Measurements from ENCODE around the gene HBEGF.

The HBEGF gene

GRCh38 chr5:140321796-140322195, 24.6 kb downstream of the HBEGF start:
- Histone ChIP-seq H3K4me3 (ENCODE audit: low read depth, low read length) (no peak overlapping the region), H3K27me3 (ENCODE audit: control insufficient read depth, insufficient read depth, low read length) (no peaks in the 10 kb centered on the region), H3K4me1 (ENCODE audit: control insufficient read depth, insufficient read depth, low read length) (0 out of 2 replicates have a peak, but pooled peaks cover 2% of the 10 kb centered on the region), H3K27ac (ENCODE audit: low read depth, low read length) (no peak overlapping the region), H3K9me3 (ENCODE audit: control insufficient read depth, insufficient read depth, low read length) (no peaks in the 10 kb centered on the region), H3K36me3 (ENCODE audit: control insufficient read depth, insufficient read depth, low read length) (no peaks in the 10 kb centered on the region), H3K9ac (ENCODE audit: low read depth, low read length) (no peak overlapping the region)

- H3K27me3 ChIP-seq (ENCODE audit: control insufficient read depth, insufficient read depth, low read length), result no peaks in the 10 kb centered on the region
These were observed 26.6 kb downstream of the HBEGF start for GRCh38 chr5:140319833-140320232.

GRCh38 chr5:140318792-140319191, 27.6 kb downstream of the HBEGF start:
- H3K27ac ChIP-seq (ENCODE audit: low read depth, low read length), result no peak overlapping the region
- no peak overlapping the region for H3K4me3 ChIP-seq (ENCODE audit: low read depth, low read length)
- no peaks in the 10 kb centered on the region for H3K27me3 ChIP-seq (ENCODE audit: control insufficient read depth, insufficient read depth, low read length)
- H3K9ac ChIP-seq (ENCODE audit: low read depth, low read length), result no peak overlapping the region
- no peaks in the 10 kb centered on the region for H3K9me3 ChIP-seq (ENCODE audit: control insufficient read depth, insufficient read depth, low read length)
- no peaks in the 10 kb centered on the region for H3K36me3 ChIP-seq (ENCODE audit: control insufficient read depth, insufficient read depth, low read length)
- H3K4me1 ChIP-seq (ENCODE audit: control insufficient read depth, insufficient read depth, low read length), result 0 out of 2 replicates have a peak, but pooled peaks cover 2% of the 10 kb centered on the region

More at GRCh38 chr5:140319833-140320232, 26.6 kb downstream of the HBEGF start:
- H3K36me3 ChIP-seq (ENCODE audit: control insufficient read depth, insufficient read depth, low read length), result no peaks in the 10 kb centered on the region
- H3K4me3 ChIP-seq (ENCODE audit: low read depth, low read length), result no peak overlapping the region
- H3K9ac ChIP-seq (ENCODE audit: low read depth, low read length), result no peak overlapping the region
- H3K27ac ChIP-seq (ENCODE audit: low read depth, low read length), result no peak overlapping the region
- no peaks in the 10 kb centered on the region for H3K9me3 ChIP-seq (ENCODE audit: control insufficient read depth, insufficient read depth, low read length)
- 0 out of 2 replicates have a peak, but pooled peaks cover 2% of the 10 kb centered on the region for H3K4me1 ChIP-seq (ENCODE audit: control insufficient read depth, insufficient read depth, low read length)

GRCh38 chr5:140317859-140318258, 28.5 kb downstream of the HBEGF start:
- no peak overlapping the region for H3K27ac ChIP-seq (ENCODE audit: low read depth, low read length)
- no peaks in the 10 kb centered on the region for H3K36me3 ChIP-seq (ENCODE audit: control insufficient read depth, insufficient read depth, low read length)
- H3K4me1 ChIP-seq (ENCODE audit: control insufficient read depth, insufficient read depth, low read length), result no peaks in the 10 kb centered on the region
- no peaks in the 10 kb centered on the region for H3K9me3 ChIP-seq (ENCODE audit: control insufficient read depth, insufficient read depth, low read length)
- H3K4me3 ChIP-seq (ENCODE audit: low read depth, low read length), result no peak overlapping the region
- H3K9ac ChIP-seq (ENCODE audit: low read depth, low read length), result no peak overlapping the region
- H3K27me3 ChIP-seq (ENCODE audit: control insufficient read depth, insufficient read depth, low read length), result no peaks in the 10 kb centered on the region

GRCh38 chr5:140312791-140313189, 33.6 kb downstream of the HBEGF start:
- H3K36me3 ChIP-seq (ENCODE audit: control insufficient read depth, insufficient read depth, low read length), result no peaks in the 10 kb centered on the region
- H3K27me3 ChIP-seq (ENCODE audit: control insufficient read depth, insufficient read depth, low read length), result no peaks in the 10 kb centered on the region
- no peak overlapping the region for H3K27ac ChIP-seq (ENCODE audit: low read depth, low read length)
- no peaks in the 10 kb centered on the region for H3K9me3 ChIP-seq (ENCODE audit: control insufficient read depth, insufficient read depth, low read length)
- H3K9ac ChIP-seq (ENCODE audit: low read depth, low read length), result no peak overlapping the region
- peaks cover 11% of the 10 kb centered on the region; the same call in 1 of the 2 replicates for H3K4me1 ChIP-seq (ENCODE audit: control insufficient read depth, insufficient read depth, low read length)
- no peak overlapping the region for H3K4me3 ChIP-seq (ENCODE audit: low read depth, low read length)

- Histone ChIP-seq H3K4me3 (ENCODE audit: low read depth, low read length) (no peak overlapping the region), H3K27ac (ENCODE audit: low read depth, low read length) (peak overlapping the region; percentile 72), H3K36me3 (ENCODE audit: control insufficient read depth, insufficient read depth, low read length) (no peaks in the 10 kb centered on the region), H3K9me3 (ENCODE audit: control insufficient read depth, insufficient read depth, low read length) (no peaks in the 10 kb centered on the region), H3K4me1 (ENCODE audit: control insufficient read depth, insufficient read depth, low read length) (peaks cover 11% of the 10 kb centered on the region; the same call in 1 of the 2 replicates), H3K9ac (ENCODE audit: low read depth, low read length) (no peak overlapping the region), H3K27me3 (ENCODE audit: control insufficient read depth, insufficient read depth, low read length) (no peaks in the 10 kb centered on the region)
These were observed 34.2 kb downstream of the HBEGF start for GRCh38 chr5:140312067-140312790.

- no peaks in the 10 kb centered on the region for H3K36me3 ChIP-seq (ENCODE audit: control insufficient read depth, insufficient read depth, low read length)
- no peaks in the 10 kb centered on the region for H3K27me3 ChIP-seq (ENCODE audit: control insufficient read depth, insufficient read depth, low read length)
- no peaks in the 10 kb centered on the region for H3K9me3 ChIP-seq (ENCODE audit: control insufficient read depth, insufficient read depth, low read length)
- H3K4me3 ChIP-seq (ENCODE audit: low read depth, low read length), result no peak overlapping the region
- peak overlapping the region; percentile 53 for H3K27ac ChIP-seq (ENCODE audit: low read depth, low read length)
- H3K9ac ChIP-seq (ENCODE audit: low read depth, low read length), result no peak overlapping the region
- peaks cover 11% of the 10 kb centered on the region; the same call in 1 of the 2 replicates for H3K4me1 ChIP-seq (ENCODE audit: control insufficient read depth, insufficient read depth, low read length)
These were observed 35.4 kb downstream of the HBEGF start for GRCh38 chr5:140311011-140311467.

- peak overlapping the region; percentile 53 for H3K27ac ChIP-seq (ENCODE audit: low read depth, low read length)
- H3K36me3 ChIP-seq (ENCODE audit: control insufficient read depth, insufficient read depth, low read length), result no peaks in the 10 kb centered on the region
- H3K4me1 ChIP-seq (ENCODE audit: control insufficient read depth, insufficient read depth, low read length), result peaks cover 11% of the 10 kb centered on the region; the same call in 1 of the 2 replicates
- no peak overlapping the region for H3K4me3 ChIP-seq (ENCODE audit: low read depth, low read length)
- no peaks in the 10 kb centered on the region for H3K9me3 ChIP-seq (ENCODE audit: control insufficient read depth, insufficient read depth, low read length)
- H3K9ac ChIP-seq (ENCODE audit: low read depth, low read length), result no peak overlapping the region
- H3K27me3 ChIP-seq (ENCODE audit: control insufficient read depth, insufficient read depth, low read length), result no peaks in the 10 kb centered on the region
These were observed 36.0 kb downstream of the HBEGF start for GRCh38 chr5:140310434-140310833.

GRCh38 chr5:140309706-140310249, 36.6 kb downstream of the HBEGF start:
- Histone ChIP-seq H3K4me3 (ENCODE audit: low read depth, low read length) (no peak overlapping the region), H3K9ac (ENCODE audit: low read depth, low read length) (no peak overlapping the region), H3K36me3 (ENCODE audit: control insufficient read depth, insufficient read depth, low read length) (no peaks in the 10 kb centered on the region), H3K4me1 (ENCODE audit: control insufficient read depth, insufficient read depth, low read length) (peaks cover 11% of the 10 kb centered on the region; the same call in 1 of the 2 replicates), H3K27ac (ENCODE audit: low read depth, low read length) (no peak overlapping the region), H3K9me3 (ENCODE audit: control insufficient read depth, insufficient read depth, low read length) (no peaks in the 10 kb centered on the region), H3K27me3 (ENCODE audit: control insufficient read depth, insufficient read depth, low read length) (no peaks in the 10 kb centered on the region)

GRCh38 chr5:140305471-140305870, 40.9 kb downstream of the HBEGF start:
- no peaks in the 10 kb centered on the region for H3K27me3 ChIP-seq (ENCODE audit: control insufficient read depth, insufficient read depth, low read length)
- no peak overlapping the region for H3K4me3 ChIP-seq (ENCODE audit: low read depth, low read length)
- no peaks in the 10 kb centered on the region for H3K9me3 ChIP-seq (ENCODE audit: control insufficient read depth, insufficient read depth, low read length)
- H3K9ac ChIP-seq (ENCODE audit: low read depth, low read length), result no peak overlapping the region
- H3K36me3 ChIP-seq (ENCODE audit: control insufficient read depth, insufficient read depth, low read length), result no peaks in the 10 kb centered on the region
- H3K4me1 ChIP-seq (ENCODE audit: control insufficient read depth, insufficient read depth, low read length), result no peaks in the 10 kb centered on the region
- no peak overlapping the region for H3K27ac ChIP-seq (ENCODE audit: low read depth, low read length)

GRCh38 chr5:140303966-140304365, 42.4 kb downstream of the HBEGF start:
- Histone ChIP-seq H3K27me3 (ENCODE audit: control insufficient read depth, insufficient read depth, low read length) (no peaks in the 10 kb centered on the region), H3K4me3 (ENCODE audit: low read depth, low read length) (no peak overlapping the region), H3K9ac (ENCODE audit: low read depth, low read length) (no peak overlapping the region), H3K36me3 (ENCODE audit: control insufficient read depth, insufficient read depth, low read length) (peaks cover 9% of the 10 kb centered on the region), H3K27ac (ENCODE audit: low read depth, low read length) (no peak overlapping the region), H3K4me1 (ENCODE audit: control insufficient read depth, insufficient read depth, low read length) (no peaks in the 10 kb centered on the region; the same call in 1 of the 2 replicates), H3K9me3 (ENCODE audit: control insufficient read depth, insufficient read depth, low read length) (no peaks in the 10 kb centered on the region)

Data from HUES48 (cell line).